Inflammatory macrophage treated with lipopolysaccharide for 4 hours (primary cell): ENCODE measurements around the gene PNRC2.

Experiments used
- DNase-seq: peaks from one replicate; pipeline ENCODE4 v3.0.0-alpha.2; 2020

PNRC2 gene

GRCh38 chr1:23959461-23960290 lies at the start of gene PNRC2:
Gene PNRC2 (plus strand): TSS chr1:23959828. CDS start chr1:23961458, 1,630 bp downstream.
- DNase-seq: peak; percentile 98

GRCh38 chr1:23910144-23910543 lies 49.5 kb upstream of the PNRC2 start:
- no peak for DNase-seq

GRCh38 chr1:23910553-23911246 lies 48.9 kb upstream of the PNRC2 start:
- no peak for DNase-seq

- DNase-seq: peak; percentile 51
Measured at GRCh38 chr1:23911921-23912320, 47.7 kb upstream of the PNRC2 start.

- no peak for DNase-seq
Measured at GRCh38 chr1:23913212-23913880, 46.3 kb upstream of the PNRC2 start, which contains the start of gene CNR2. Gene CNR2 (minus strand): TSS chr1:23913362. CDS start chr1:23875617, 37,745 bp downstream.

- no peak for DNase-seq
Measured at GRCh38 chr1:23914921-23915320, 44.7 kb upstream of the PNRC2 start.

GRCh38 chr1:23915466-23915865 lies 44.2 kb upstream of the PNRC2 start:
- no peak for DNase-seq

- DNase-seq: peak; percentile 75
Measured at GRCh38 chr1:23916209-23917131, 43.2 kb upstream of the PNRC2 start.

- no peak for DNase-seq
Measured at GRCh38 chr1:23922321-23922943, 37.2 kb upstream of the PNRC2 start.

GRCh38 chr1:23923592-23924499 lies 35.8 kb upstream of the PNRC2 start:
- DNase-seq: no peak

- DNase-seq: no peak
Measured at GRCh38 chr1:23924601-23925000, 35.0 kb upstream of the PNRC2 start.

GRCh38 chr1:23925279-23925678 lies 34.3 kb upstream of the PNRC2 start:
- no peak for DNase-seq

- DNase-seq: no peak
Measured at GRCh38 chr1:23927097-23927496, 32.5 kb upstream of the PNRC2 start.

GRCh38 chr1:23928789-23929188 lies 30.8 kb upstream of the PNRC2 start:
- DNase-seq: no peak

GRCh38 chr1:23930270-23930669 lies 29.4 kb upstream of the PNRC2 start:
- no peak for DNase-seq

- DNase-seq: peak; percentile 77
Measured at GRCh38 chr1:23930861-23931490, 28.7 kb upstream of the PNRC2 start.

- no peak for DNase-seq
Measured at GRCh38 chr1:23931491-23931880, 28.1 kb upstream of the PNRC2 start.

GRCh38 chr1:23936481-23937176 lies 23.0 kb upstream of the PNRC2 start:
- no peak for DNase-seq

GRCh38 chr1:23947366-23947765 lies 12.3 kb upstream of the PNRC2 start:
- no peak for DNase-seq

GRCh38 chr1:23953020-23953419 lies 6.6 kb upstream of the PNRC2 start:
- DNase-seq: no peak
